OCI-LY1 (cell line): ENCODE data around the gene CD101.

Experiments used
- H2AFZ ChIP-seq: fragments of 200-600 bp; sonication (generic), shearing (Covaris generic); 2 replicates; pipeline ENCODE4 v1.6.0; 2014; ENCODE audit warnings: antibody characterized with exemption, mild to moderate bottlenecking, low read length
- H3F3A ChIP-seq: fragments of 200-600 bp; sonication (generic), shearing (Covaris generic); 2 replicates; pipeline ENCODE4 v1.6.0; 2014; ENCODE audit warnings: mild to moderate bottlenecking, antibody characterized with exemption, low read length, moderate library complexity; ENCODE audit not compliant: insufficient read depth
- H3K27ac ChIP-seq: fragments of 200-600 bp; sonication (generic); 2 replicates; pipeline ENCODE4 v1.5.1; 2014; ENCODE audit warnings: low read length, mixed run types, mild to moderate bottlenecking, low read depth; ENCODE audit not compliant: poor library complexity, severe bottlenecking
- H3K27me3 ChIP-seq: fragments of 200-600 bp; sonication (generic); 2 replicates; pipeline ENCODE4 v1.6.0; 2014; ENCODE audit warnings: antibody characterized with exemption, mild to moderate bottlenecking, low read length, moderate library complexity; ENCODE audit not compliant: insufficient read depth
- H3K36me3 ChIP-seq: fragments of 200-600 bp; sonication (generic); 2 replicates; pipeline ENCODE4 v1.6.1; 2014; ENCODE audit warnings: mild to moderate bottlenecking, antibody characterized with exemption, low read length, moderate library complexity, mixed read lengths; ENCODE audit not compliant: insufficient read depth
- H3K4me1 ChIP-seq: fragments of 200-600 bp; sonication (generic); 2 replicates; pipeline ENCODE4 v1.5.1; 2014; ENCODE audit warnings: mild to moderate bottlenecking, low read length, moderate library complexity; ENCODE audit not compliant: insufficient read depth, severe bottlenecking
- H3K4me2 ChIP-seq: fragments of 200-600 bp; sonication (generic), shearing (Covaris generic); 2 replicates; pipeline ENCODE4 v1.6.1; 2014; ENCODE audit warnings: low read length
- H3K4me3 ChIP-seq: fragments of 200-600 bp; sonication (generic); 2 replicates; pipeline ENCODE4 v1.5.1; 2014; ENCODE audit warnings: low read length, low read depth, mild to moderate bottlenecking, mixed read lengths; ENCODE audit not compliant: poor library complexity, severe bottlenecking
- H3K79me2 ChIP-seq: fragments of 200-600 bp; shearing (Covaris generic); 2 replicates; pipeline ENCODE4 v1.6.1; 2016; ENCODE audit warnings: mixed run types, low read length, mixed read lengths; ENCODE audit not compliant: insufficient read depth
- H3K9ac ChIP-seq: fragments of 200-600 bp; sonication (generic), shearing (Covaris generic); 2 replicates; pipeline ENCODE4 v1.6.1; 2014; ENCODE audit warnings: mild to moderate bottlenecking, low read length, mixed read lengths
- H3K9me2 ChIP-seq: fragments of 200-600 bp; sonication (generic), shearing (Covaris generic); 2 replicates; pipeline ENCODE4 v1.6.1; 2014; ENCODE audit warnings: low read depth, mild to moderate bottlenecking, low read length, mixed read lengths
- H3K9me3 ChIP-seq: fragments of 200-600 bp; shearing (Covaris generic); 2 replicates; pipeline ENCODE4 v1.6.1; 2014; ENCODE audit warnings: low read length, mixed read lengths
- H4K20me1 ChIP-seq: fragments of 200-600 bp; sonication (generic), shearing (Covaris generic); 2 replicates; pipeline ENCODE4 v1.6.0; 2016; ENCODE audit warnings: mild to moderate bottlenecking, low read length; ENCODE audit not compliant: insufficient read depth
- CTCF ChIP-seq: fragments of 200-600 bp; sonication (generic), shearing (Covaris generic); IDR thresholded peaks from 2 replicates; pipeline ENCODE4 v1.5.1; 2017; ENCODE audit warnings: mild to moderate bottlenecking, antibody characterized with exemption, low read length, moderate library complexity, mixed read lengths
- EZH2 ChIP-seq: fragments of 200-600 bp; sonication (generic), shearing (Covaris generic); IDR thresholded peaks from 2 replicates; pipeline ENCODE4 v1.8.0; 2017; ENCODE audit warnings: borderline replicate concordance, mixed run types, mild to moderate bottlenecking, antibody characterized with exemption, low read length, moderate library complexity, mixed read lengths

The CD101 gene

GRCh38 chr1:117069220-117069844 is 67.8 kb downstream of the CD101 start:
- Histone ChIP-seq H3F3A (no peaks in the 10 kb centered on the region), H3K9ac (no peak overlapping the region), H3K9me2 (no peaks in the 10 kb centered on the region), H3K27me3 (no peaks in the 10 kb centered on the region), H3K4me3 (no peak overlapping the region), H3K4me2 (no peak overlapping the region), H4K20me1 (no peaks in the 10 kb centered on the region), H3K9me3 (no peaks in the 10 kb centered on the region), H3K36me3 (peaks cover 87% of the 10 kb centered on the region), H3K4me1 (no peaks in the 10 kb centered on the region), H3K27ac (no peak overlapping the region), H2AFZ (no peak overlapping the region), H3K79me2 (peaks cover 9% of the 10 kb centered on the region; the same call in 1 of the 2 replicates)
- TF ChIP-seq EZH2: no peak
- peak; percentile 23; the same call in 1 of the 2 replicates for TF ChIP-seq CTCF

- H3K27ac ChIP-seq: no peak overlapping the region
- H4K20me1 ChIP-seq: no peaks in the 10 kb centered on the region
- H3K4me2 ChIP-seq: no peak overlapping the region
- no peaks in the 10 kb centered on the region for H3K4me1 ChIP-seq
- H3K36me3 ChIP-seq: peaks cover 87% of the 10 kb centered on the region
- no peaks in the 10 kb centered on the region for H3K9me3 ChIP-seq
- no peaks in the 10 kb centered on the region for H3K27me3 ChIP-seq
- H3K9me2 ChIP-seq: no peaks in the 10 kb centered on the region
- TF ChIP-seq CTCF: no peak
- no peak for TF ChIP-seq EZH2
- no peak overlapping the region for H2AFZ ChIP-seq
- no peak overlapping the region for H3K4me3 ChIP-seq
- no peak overlapping the region for H3K9ac ChIP-seq
- peaks cover 6% of the 10 kb centered on the region; the same call in 1 of the 2 replicates for H3K79me2 ChIP-seq
- H3F3A ChIP-seq: no peaks in the 10 kb centered on the region
Measured at GRCh38 chr1:117070124-117070523, 68.6 kb downstream of the CD101 start.

- Histone ChIP-seq H3K4me1 (no peaks in the 10 kb centered on the region), H3F3A (no peaks in the 10 kb centered on the region), H4K20me1 (no peaks in the 10 kb centered on the region), H3K27ac (no peak overlapping the region), H3K9me2 (no peaks in the 10 kb centered on the region), H3K4me2 (no peak overlapping the region), H3K27me3 (no peaks in the 10 kb centered on the region), H3K4me3 (no peak overlapping the region), H2AFZ (no peak overlapping the region), H3K79me2 (no peaks in the 10 kb centered on the region), H3K36me3 (peaks cover 96% of the 10 kb centered on the region), H3K9ac (no peak overlapping the region), H3K9me3 (no peaks in the 10 kb centered on the region)
- TF ChIP-seq EZH2 (no peak), CTCF (no peak)
Measured at GRCh38 chr1:117076648-117077047, 75.1 kb downstream of the CD101 start.
